ENCODE measurements around the gene FAM210A. TPM values are rescaled to one million over a fixed set of nuclear protein-coding genes. Genes with fewer than 3 reads are reported as not detected.

FAM210A gene
- total and polyA plus RNA-seq, 2 experiments from 2014 or later, result 17.2 to 17.9 TPM

DNA sequence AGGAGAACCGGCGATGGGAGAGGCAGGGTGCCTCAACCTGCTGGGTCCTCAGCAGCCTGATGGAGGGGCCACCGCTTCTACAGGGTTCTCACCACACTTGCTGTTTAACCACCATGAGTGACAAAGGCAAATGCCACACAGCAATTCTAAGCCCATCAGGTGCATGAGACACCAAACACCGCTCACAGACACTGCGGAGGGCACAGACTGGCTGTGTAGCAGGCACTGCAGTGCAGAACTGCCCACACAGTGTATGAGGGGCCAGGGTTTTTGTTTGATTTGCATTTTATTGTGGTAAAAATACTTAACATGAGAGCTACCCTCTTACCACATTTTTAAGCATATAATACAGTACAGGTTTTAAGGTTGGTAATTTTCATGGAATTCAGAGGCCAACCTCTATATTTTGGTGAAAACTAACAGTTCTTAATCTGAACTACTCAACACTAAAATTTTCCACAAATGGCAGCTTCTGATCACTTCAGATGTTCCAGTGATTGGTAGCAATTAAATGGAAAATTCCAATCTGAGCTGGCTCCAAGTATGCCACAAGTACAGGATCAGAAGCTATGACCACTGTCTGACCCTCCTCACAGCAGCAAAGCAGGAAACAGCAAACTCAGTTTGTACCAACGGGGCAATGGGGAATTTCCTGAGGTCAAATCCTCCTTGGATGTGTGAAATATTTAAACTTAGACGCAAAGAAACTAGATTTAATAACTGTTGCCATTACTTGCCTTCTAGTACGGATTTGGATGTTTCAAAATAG lies 67.7 kb downstream of the FAM210A start:
- Mint-ChIP-seq H3K4me1 (peaks cover 9% of the 10 kb centered on the region), H3K4me3 (no peak overlapping the region), H3K36me3 (ENCODE audit: low read depth) (no peaks in the 10 kb centered on the region), H3K27ac (no peak overlapping the region), H3K9me3 (no peaks in the 10 kb centered on the region), H3K27me3 (ENCODE audit: insufficient read depth, low read depth, poor library complexity) (peaks cover 6% of the 10 kb centered on the region)
- Histone ChIP-seq H3K27me3 (ENCODE audit: insufficient read depth) (no peaks in the 10 kb centered on the region), H3K9me2 (ENCODE audit: insufficient read depth) (no peaks in the 10 kb centered on the region), H3K27ac (ENCODE audit: low read depth) (no peak overlapping the region), H3K4me3 (no peak overlapping the region), H3K79me2 (replicated peaks; ENCODE audit: insufficient read depth) (no peaks in the 10 kb centered on the region), H3K4me1 (ENCODE audit: insufficient read depth) (no peaks in the 10 kb centered on the region; the same call in 1 of the 2 replicates), H3F3A (replicated peaks; ENCODE audit: low read depth) (no peaks in the 10 kb centered on the region), H3K4me2 (no peak overlapping the region), H4K20me1 (replicated peaks; ENCODE audit: insufficient read depth) (no peaks in the 10 kb centered on the region), H2AFZ (no peak overlapping the region), H3K36me3 (ENCODE audit: insufficient read depth) (no peaks in the 10 kb centered on the region)
- no peak for TF ChIP-seq EZH2 (IDR thresholded peaks at IDR 0.05; ENCODE audit: low read depth, unreplicated experiment)
- TF ChIP-seq POLR2AphosphoS5 (IDR thresholded peaks at IDR 0.05; ENCODE audit: low read depth), result no peak
- TF ChIP-seq, protein P1, sequence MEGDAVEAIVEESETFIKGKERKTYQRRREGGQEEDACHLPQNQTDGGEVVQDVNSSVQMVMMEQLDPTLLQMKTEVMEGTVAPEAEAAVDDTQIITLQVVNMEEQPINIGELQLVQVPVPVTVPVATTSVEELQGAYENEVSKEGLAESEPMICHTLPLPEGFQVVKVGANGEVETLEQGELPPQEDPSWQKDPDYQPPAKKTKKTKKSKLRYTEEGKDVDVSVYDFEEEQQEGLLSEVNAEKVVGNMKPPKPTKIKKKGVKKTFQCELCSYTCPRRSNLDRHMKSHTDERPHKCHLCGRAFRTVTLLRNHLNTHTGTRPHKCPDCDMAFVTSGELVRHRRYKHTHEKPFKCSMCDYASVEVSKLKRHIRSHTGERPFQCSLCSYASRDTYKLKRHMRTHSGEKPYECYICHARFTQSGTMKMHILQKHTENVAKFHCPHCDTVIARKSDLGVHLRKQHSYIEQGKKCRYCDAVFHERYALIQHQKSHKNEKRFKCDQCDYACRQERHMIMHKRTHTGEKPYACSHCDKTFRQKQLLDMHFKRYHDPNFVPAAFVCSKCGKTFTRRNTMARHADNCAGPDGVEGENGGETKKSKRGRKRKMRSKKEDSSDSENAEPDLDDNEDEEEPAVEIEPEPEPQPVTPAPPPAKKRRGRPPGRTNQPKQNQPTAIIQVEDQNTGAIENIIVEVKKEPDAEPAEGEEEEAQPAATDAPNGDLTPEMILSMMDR (conservative IDR thresholded peaks at IDR 0.05; ENCODE audit: low read depth in 2 of 2), result no peak
- no peak for TF ChIP-seq EZH2phosphoT487 (IDR thresholded peaks at IDR 0.05; ENCODE audit: unreplicated experiment)
- TF ChIP-seq CREB1 (CRISPR knock-in tag; IDR thresholded peaks at IDR 0.05; ENCODE audit: low read depth), result no peak
- ATAC-seq (no peak), DNase-seq (ENCODE audit: low spot score) (no peak)

DNA sequence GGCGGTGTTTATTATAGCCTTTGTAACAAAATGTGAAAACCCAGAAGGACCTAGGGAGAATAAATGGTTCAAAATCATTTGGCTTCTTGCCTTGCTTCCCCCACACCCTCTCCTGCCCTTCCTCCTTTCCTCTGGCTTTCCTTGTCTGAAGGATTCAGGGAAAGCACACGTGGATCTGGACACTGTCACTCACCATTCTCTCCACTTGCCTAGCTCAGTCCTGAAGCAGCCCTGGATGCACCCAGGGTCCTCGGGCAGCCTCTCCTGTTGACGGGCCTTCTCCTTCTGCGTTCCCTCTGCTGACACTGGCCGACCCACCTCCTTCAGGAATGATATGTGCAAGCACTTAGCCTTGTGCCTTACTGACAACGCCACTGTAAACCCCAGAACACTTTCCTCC lies 68.4 kb downstream of the FAM210A start:
- peaks cover 11% of the 10 kb centered on the region for H3K4me1 Mint-ChIP-seq
- Histone ChIP-seq H3K4me3 (no peak overlapping the region), H3K79me2 (replicated peaks; ENCODE audit: insufficient read depth) (no peaks in the 10 kb centered on the region), H3K4me2 (no peak overlapping the region), H3K27ac (ENCODE audit: low read depth) (no peak overlapping the region), H3K27me3 (ENCODE audit: insufficient read depth) (no peaks in the 10 kb centered on the region), H2AFZ (no peak overlapping the region), H3F3A (replicated peaks; ENCODE audit: low read depth) (no peaks in the 10 kb centered on the region), H3K36me3 (ENCODE audit: insufficient read depth) (no peaks in the 10 kb centered on the region), H3K9me2 (ENCODE audit: insufficient read depth) (no peaks in the 10 kb centered on the region), H3K4me1 (ENCODE audit: insufficient read depth) (no peaks in the 10 kb centered on the region; the same call in 1 of the 2 replicates), H4K20me1 (replicated peaks; ENCODE audit: insufficient read depth) (no peaks in the 10 kb centered on the region)
- no peaks in the 10 kb centered on the region for H3K9me3 Mint-ChIP-seq
- no peak for ATAC-seq
- TF ChIP-seq NANOG (IDR thresholded peaks at IDR 0.05; ENCODE audit: borderline replicate concordance) (no peak), EZH2phosphoT487 (IDR thresholded peaks at IDR 0.05; ENCODE audit: unreplicated experiment) (no peak), ZNF331 (CRISPR knock-in tag; IDR thresholded peaks at IDR 0.05; ENCODE audit: low read depth) (no peak), EZH2 (IDR thresholded peaks at IDR 0.05; ENCODE audit: low read depth, unreplicated experiment) (no peak), ZNF114 (CRISPR knock-in tag; IDR thresholded peaks at IDR 0.05) (no peak)
- TF ChIP-seq, protein P2, sequence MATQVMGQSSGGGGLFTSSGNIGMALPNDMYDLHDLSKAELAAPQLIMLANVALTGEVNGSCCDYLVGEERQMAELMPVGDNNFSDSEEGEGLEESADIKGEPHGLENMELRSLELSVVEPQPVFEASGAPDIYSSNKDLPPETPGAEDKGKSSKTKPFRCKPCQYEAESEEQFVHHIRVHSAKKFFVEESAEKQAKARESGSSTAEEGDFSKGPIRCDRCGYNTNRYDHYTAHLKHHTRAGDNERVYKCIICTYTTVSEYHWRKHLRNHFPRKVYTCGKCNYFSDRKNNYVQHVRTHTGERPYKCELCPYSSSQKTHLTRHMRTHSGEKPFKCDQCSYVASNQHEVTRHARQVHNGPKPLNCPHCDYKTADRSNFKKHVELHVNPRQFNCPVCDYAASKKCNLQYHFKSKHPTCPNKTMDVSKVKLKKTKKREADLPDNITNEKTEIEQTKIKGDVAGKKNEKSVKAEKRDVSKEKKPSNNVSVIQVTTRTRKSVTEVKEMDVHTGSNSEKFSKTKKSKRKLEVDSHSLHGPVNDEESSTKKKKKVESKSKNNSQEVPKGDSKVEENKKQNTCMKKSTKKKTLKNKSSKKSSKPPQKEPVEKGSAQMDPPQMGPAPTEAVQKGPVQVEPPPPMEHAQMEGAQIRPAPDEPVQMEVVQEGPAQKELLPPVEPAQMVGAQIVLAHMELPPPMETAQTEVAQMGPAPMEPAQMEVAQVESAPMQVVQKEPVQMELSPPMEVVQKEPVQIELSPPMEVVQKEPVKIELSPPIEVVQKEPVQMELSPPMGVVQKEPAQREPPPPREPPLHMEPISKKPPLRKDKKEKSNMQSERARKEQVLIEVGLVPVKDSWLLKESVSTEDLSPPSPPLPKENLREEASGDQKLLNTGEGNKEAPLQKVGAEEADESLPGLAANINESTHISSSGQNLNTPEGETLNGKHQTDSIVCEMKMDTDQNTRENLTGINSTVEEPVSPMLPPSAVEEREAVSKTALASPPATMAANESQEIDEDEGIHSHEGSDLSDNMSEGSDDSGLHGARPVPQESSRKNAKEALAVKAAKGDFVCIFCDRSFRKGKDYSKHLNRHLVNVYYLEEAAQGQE (IDR thresholded peaks at IDR 0.05; ENCODE audit: unreplicated experiment), result no peak
- TF ChIP-seq, protein P1 (conservative IDR thresholded peaks at IDR 0.05; ENCODE audit: low read depth in 2 of 2), result no peak
- H3K27ac Mint-ChIP-seq, result no peak overlapping the region
- peaks cover 6% of the 10 kb centered on the region for H3K27me3 Mint-ChIP-seq (ENCODE audit: insufficient read depth, low read depth, poor library complexity)
- no peak for DNase-seq (ENCODE audit: low spot score)
- no peaks in the 10 kb centered on the region for H3K36me3 Mint-ChIP-seq (ENCODE audit: low read depth)
- no peak overlapping the region for H3K4me3 Mint-ChIP-seq

All from GM23338 (cell line).